ENCODE data around the gene CHST8.

- TF ChIP-seq, protein P1, sequence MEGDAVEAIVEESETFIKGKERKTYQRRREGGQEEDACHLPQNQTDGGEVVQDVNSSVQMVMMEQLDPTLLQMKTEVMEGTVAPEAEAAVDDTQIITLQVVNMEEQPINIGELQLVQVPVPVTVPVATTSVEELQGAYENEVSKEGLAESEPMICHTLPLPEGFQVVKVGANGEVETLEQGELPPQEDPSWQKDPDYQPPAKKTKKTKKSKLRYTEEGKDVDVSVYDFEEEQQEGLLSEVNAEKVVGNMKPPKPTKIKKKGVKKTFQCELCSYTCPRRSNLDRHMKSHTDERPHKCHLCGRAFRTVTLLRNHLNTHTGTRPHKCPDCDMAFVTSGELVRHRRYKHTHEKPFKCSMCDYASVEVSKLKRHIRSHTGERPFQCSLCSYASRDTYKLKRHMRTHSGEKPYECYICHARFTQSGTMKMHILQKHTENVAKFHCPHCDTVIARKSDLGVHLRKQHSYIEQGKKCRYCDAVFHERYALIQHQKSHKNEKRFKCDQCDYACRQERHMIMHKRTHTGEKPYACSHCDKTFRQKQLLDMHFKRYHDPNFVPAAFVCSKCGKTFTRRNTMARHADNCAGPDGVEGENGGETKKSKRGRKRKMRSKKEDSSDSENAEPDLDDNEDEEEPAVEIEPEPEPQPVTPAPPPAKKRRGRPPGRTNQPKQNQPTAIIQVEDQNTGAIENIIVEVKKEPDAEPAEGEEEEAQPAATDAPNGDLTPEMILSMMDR (IDR thresholded peaks at IDR 0.05): no peak
- TF ChIP-seq POLR2AphosphoS5 (IDR thresholded peaks at IDR 0.05; ENCODE audit: low read depth, low read length): no peak
- no peak for TF ChIP-seq FOXM1 (IDR thresholded peaks at IDR 0.05; ENCODE audit: low read depth)
- TF ChIP-seq MXI1 (IDR thresholded peaks at IDR 0.05; ENCODE audit: low read depth, low read length): no peak
- no peak for TF ChIP-seq ELF1 (IDR thresholded peaks at IDR 0.05)
- TF ChIP-seq EZH2phosphoT487 (IDR thresholded peaks at IDR 0.05; ENCODE audit: borderline replicate concordance, low read depth): no peak
- TF ChIP-seq GATA2 (CRISPR knock-in tag; IDR thresholded peaks at IDR 0.05): no peak
- TF ChIP-seq RCOR1 (IDR thresholded peaks at IDR 0.05; ENCODE audit: low read length): no peak
- TF ChIP-seq, protein P2, sequence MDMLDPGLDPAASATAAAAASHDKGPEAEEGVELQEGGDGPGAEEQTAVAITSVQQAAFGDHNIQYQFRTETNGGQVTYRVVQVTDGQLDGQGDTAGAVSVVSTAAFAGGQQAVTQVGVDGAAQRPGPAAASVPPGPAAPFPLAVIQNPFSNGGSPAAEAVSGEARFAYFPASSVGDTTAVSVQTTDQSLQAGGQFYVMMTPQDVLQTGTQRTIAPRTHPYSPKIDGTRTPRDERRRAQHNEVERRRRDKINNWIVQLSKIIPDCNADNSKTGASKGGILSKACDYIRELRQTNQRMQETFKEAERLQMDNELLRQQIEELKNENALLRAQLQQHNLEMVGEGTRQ (IDR thresholded peaks at IDR 0.05; ENCODE audit: borderline replicate concordance, low read depth, low read length): no peak
Observed at GRCh38 chr19:33766623-33767022, 144.9 kb downstream of the CHST8 start.

All from SK-N-SH (cell line).